Kidney (tissue), 2 donors: Measurements from ENCODE around the gene QRFPR. TPM values are rescaled to one million over a fixed set of nuclear protein-coding genes. Genes with fewer than 3 reads are reported as not detected.

Experiments
- polyA plus RNA-seq: library from polyadenylated mRNA; stranded (reverse); fragments of 350-450 nt; fragmentation: Illumina TruSeq; extraction: RNeasy Lipid Tissue Mini Kit (QIAGEN cat#74804); gene quantifications from one replicate; pipeline ENCODE4 v1.2.3, GENCODE V29; 2014; ENCODE audit warnings: low read depth, low replicate concordance; ENCODE audit not compliant: insufficient read depth
- total RNA-seq: library from RNA; stranded (reverse); fragmentation: NEBNext Ultra II Directional; extraction: Animal tissue kit (Norgen Biotek cat#: 25700); gene quantifications from one replicate; pipeline ENCODE4 v1.2.1, GENCODE V29; 2021
- donor health status: DM: yes; HTN: yes; CAD: no.

Gene QRFPR
- total and polyA plus RNA-seq, 2 donors from 2014 or later = 0.99 to 7.8 TPM

Other genes with a start within 250 kb of the QRFPR start
- 0.63 TPM for gene TNIP3, start 216.7 kb downstream of the QRFPR start, total RNA-seq
- not detected for gene TNIP3, start 216.7 kb downstream of the QRFPR start, polyA plus RNA-seq